ENCODE measurements around the gene SDE2. TPM values are rescaled to one million over a fixed set of nuclear protein-coding genes. Genes with fewer than 3 reads are reported as not detected.
"Not testable (repeated sequence)": the region's sequence is repeated elsewhere in the genome, so short reads cannot be mapped to it uniquely, and the experiment has no call there.

The SDE2 gene
- total RNA-seq, 1 donor = 19.9 TPM

- peak; percentile 73 for DNase-seq (ENCODE audit: insufficient read length, low spot score, missing footprints)
- Histone ChIP-seq H4K20me1 (ENCODE audit: insufficient read depth, low read length) (peaks cover 2% of the 10 kb centered on the region), H3K79me2 (ENCODE audit: insufficient read depth, low read length) (no peaks in the 10 kb centered on the region), H3K4me3 (ENCODE audit: insufficient read depth, low read length) (no peak overlapping the region), H3K27me3 (ENCODE audit: insufficient read depth, low read length) (no peaks in the 10 kb centered on the region), H3K27ac (ENCODE audit: low read depth, low read length) (no peak overlapping the region), H3K9me3 (ENCODE audit: low read depth, low read length) (no peaks in the 10 kb centered on the region), H2AFZ (ENCODE audit: low read length) (no peak overlapping the region), H3K36me3 (ENCODE audit: insufficient read depth, low read length) (peaks cover 40% of the 10 kb centered on the region), H3K4me1 (ENCODE audit: insufficient read depth, low read length) (no peaks in the 10 kb centered on the region), H3K4me2 (ENCODE audit: insufficient read depth, low read length) (no peak overlapping the region)
- TF ChIP-seq CTCF (IDR thresholded peaks at IDR 0.05; ENCODE audit: extremely low read depth, low read depth, low read length) = no peak
These were observed 21.0 kb downstream of the SDE2 start for GRCh38 chr1:225977937-225978748.

GRCh38 chr1:225975146-225975545 is 24.0 kb downstream of the SDE2 start:
- H3K4me2 ChIP-seq (ENCODE audit: insufficient read depth, low read length); H3K4me1 ChIP-seq (ENCODE audit: insufficient read depth, low read length); H3K9me3 ChIP-seq (ENCODE audit: low read depth, low read length); H4K20me1 ChIP-seq (ENCODE audit: insufficient read depth, low read length); H3K27me3 ChIP-seq (ENCODE audit: insufficient read depth, low read length); H3K79me2 ChIP-seq (ENCODE audit: insufficient read depth, low read length); H3K4me3 ChIP-seq (ENCODE audit: insufficient read depth, low read length); H3K27ac ChIP-seq (ENCODE audit: low read depth, low read length); DNase-seq (ENCODE audit: insufficient read length, low spot score, missing footprints); H2AFZ ChIP-seq (ENCODE audit: low read length): not testable (repeated sequence)
- H3K36me3 ChIP-seq (ENCODE audit: insufficient read depth, low read length) = peaks cover 17% of the 10 kb centered on the region

- H4K20me1 ChIP-seq (ENCODE audit: insufficient read depth, low read length) = no peaks in the 10 kb centered on the region
- peaks cover 10% of the 10 kb centered on the region for H3K36me3 ChIP-seq (ENCODE audit: insufficient read depth, low read length)
- H3K4me3 ChIP-seq (ENCODE audit: insufficient read depth, low read length) = no peak overlapping the region
- TF ChIP-seq CTCF (IDR thresholded peaks at IDR 0.05; ENCODE audit: extremely low read depth, low read depth, low read length) = no peak
- no peaks in the 10 kb centered on the region for H3K9me3 ChIP-seq (ENCODE audit: low read depth, low read length)
- H3K27me3 ChIP-seq (ENCODE audit: insufficient read depth, low read length) = no peaks in the 10 kb centered on the region
- H3K4me1 ChIP-seq (ENCODE audit: insufficient read depth, low read length) = no peaks in the 10 kb centered on the region
- DNase-seq (ENCODE audit: insufficient read length, low spot score, missing footprints) = no peak
- no peak overlapping the region for H3K27ac ChIP-seq (ENCODE audit: low read depth, low read length)
- H2AFZ ChIP-seq (ENCODE audit: low read length) = no peak overlapping the region
- no peak overlapping the region for H3K4me2 ChIP-seq (ENCODE audit: insufficient read depth, low read length)
- H3K79me2 ChIP-seq (ENCODE audit: insufficient read depth, low read length) = no peaks in the 10 kb centered on the region
These were observed 24.7 kb downstream of the SDE2 start for GRCh38 chr1:225974454-225974853.

- H2AFZ ChIP-seq (ENCODE audit: low read length) = no peak overlapping the region
- no peaks in the 10 kb centered on the region for H3K9me3 ChIP-seq (ENCODE audit: low read depth, low read length)
- H3K36me3 ChIP-seq (ENCODE audit: insufficient read depth, low read length) = peaks cover 3% of the 10 kb centered on the region
- H3K4me1 ChIP-seq (ENCODE audit: insufficient read depth, low read length) = no peaks in the 10 kb centered on the region
- H3K4me2 ChIP-seq (ENCODE audit: insufficient read depth, low read length) = no peak overlapping the region
- no peak for DNase-seq (ENCODE audit: insufficient read length, low spot score, missing footprints)
- no peaks in the 10 kb centered on the region for H3K79me2 ChIP-seq (ENCODE audit: insufficient read depth, low read length)
- H3K27me3 ChIP-seq (ENCODE audit: insufficient read depth, low read length) = no peaks in the 10 kb centered on the region
- no peak overlapping the region for H3K4me3 ChIP-seq (ENCODE audit: insufficient read depth, low read length)
- TF ChIP-seq CTCF (IDR thresholded peaks at IDR 0.05; ENCODE audit: extremely low read depth, low read depth, low read length) = no peak
- H3K27ac ChIP-seq (ENCODE audit: low read depth, low read length) = no peak overlapping the region
- H4K20me1 ChIP-seq (ENCODE audit: insufficient read depth, low read length) = no peaks in the 10 kb centered on the region
These were observed 26.0 kb downstream of the SDE2 start for GRCh38 chr1:225973158-225973557.
